Endothelial cell of umbilical vein (primary cell): Measurements from ENCODE around the gene NDUFB10. TPM values are rescaled to one million over a fixed set of nuclear protein-coding genes. Genes with fewer than 3 reads are reported as not detected.

Experiments
- BruUV-seq: library from RNA; stranded (reverse); fragments of 400-500 nt; replicated peaks from 2 replicates; lab custom pipeline; 2021; lab: Mats Ljungman, UMichigan
- CTCF ChIA-PET: fragments of 300-600, 350-600 bp; sonication (Branson Sonifier 250); formaldehyde crosslinking; loops from one replicate; lab custom pipeline; 2021; ENCODE audit warnings: antibody characterized with exemption, inconsistent platforms; lab: Charles Lee
- POLR2A ChIA-PET: fragments of 300-600, 350-600 bp; sonication (Branson Sonifier 250); formaldehyde crosslinking; loops from one replicate; lab custom pipeline; 2021; ENCODE audit warnings: antibody characterized with exemption, inconsistent platforms; lab: Charles Lee
- DNase-seq: peaks from one replicate; pipeline ENCODE4 v3.0.0-alpha.2; 2011; ENCODE audit warnings: low read depth, low spot score
- FAIRE-seq: peaks from 2 replicates; lab custom pipeline; 2011; peaks lifted over from hg19 to GRCh38; lab: Jason Lieb, UNC
- H2AFZ ChIP-seq: 2 replicates; pipeline ENCODE4 v1.6.0; 2012; ENCODE audit warnings: low read depth, low read length, control low read depth, inconsistent platforms
- H3K27ac ChIP-seq: 2 replicates; pipeline ENCODE4 v1.5.1; 2011; ENCODE audit warnings: low read depth, mild to moderate bottlenecking, control low read depth, low read length, moderate library complexity; ENCODE audit not compliant: insufficient read depth
- H3K27me3 ChIP-seq, 2 experiments: 2 replicates each; pipeline versions ENCODE4 v1.6.0 to v1.6.1; 2011; ENCODE audit warnings: low read length in 2 of 2, mixed read lengths in 1 of 2; ENCODE audit not compliant: control insufficient read depth in 2 of 2, insufficient read depth in 2 of 2
- H3K36me3 ChIP-seq, 2 experiments: 2 replicates in 1 of 2; 3 replicates in 1 of 2; pipeline ENCODE4 v1.5.1; 2011; ENCODE audit warnings: low read length in 2 of 2, mild to moderate bottlenecking in 1 of 2, moderate library complexity in 1 of 2; ENCODE audit not compliant: control insufficient read depth in 2 of 2, insufficient read depth in 2 of 2; ENCODE audit errors: extremely low read depth in 1 of 2
- H3K4me1 ChIP-seq: 3 replicates; pipeline ENCODE4 v1.5.1; 2011; ENCODE audit warnings: mild to moderate bottlenecking, low read length; ENCODE audit not compliant: control insufficient read depth, insufficient read depth; ENCODE audit errors: extremely low read depth
- H3K4me2 ChIP-seq: 2 replicates; pipeline ENCODE4 v1.6.1; 2011; ENCODE audit warnings: low read length, control low read depth, mixed read lengths; ENCODE audit not compliant: insufficient read depth
- H3K4me3 ChIP-seq, 3 experiments: fragments of 200-600 bp in 1 of 3; sonication (generic), shearing (Covaris generic) in 1 of 3; replicated peaks in 1 of 3; 2 replicates each; pipeline ENCODE4 v1.5.1; 2011 to 2016; ENCODE audit warnings: control low read depth in 3 of 3, low read length in 3 of 3, mild to moderate bottlenecking in 2 of 3, inconsistent platforms in 1 of 3, low read depth in 1 of 3, moderate library complexity in 1 of 3; ENCODE audit not compliant: insufficient read depth in 1 of 3
- H3K79me2 ChIP-seq: 2 replicates; pipeline ENCODE4 v1.6.0; 2012; ENCODE audit warnings: low read length, inconsistent platforms; ENCODE audit not compliant: control insufficient read depth, insufficient read depth
- H3K9ac ChIP-seq: replicated peaks from 2 replicates; pipeline ENCODE3; 2011; ENCODE audit warnings: low read length, control low read depth; ENCODE audit not compliant: insufficient read depth; ENCODE audit errors: extremely low read depth
- H3K9me1 ChIP-seq: replicated peaks from 3 replicates; pipeline ENCODE4 v1.6.0; 2011; ENCODE audit warnings: mild to moderate bottlenecking, low read length; ENCODE audit not compliant: control insufficient read depth, insufficient read depth; ENCODE audit errors: extremely low read depth
- H3K9me3 ChIP-seq: replicated peaks from 2 replicates; pipeline ENCODE4 v1.5.1; 2012; ENCODE audit warnings: low read length, inconsistent platforms; ENCODE audit not compliant: control insufficient read depth, insufficient read depth
- H4K20me1 ChIP-seq: replicated peaks from 2 replicates; pipeline ENCODE3; 2011; ENCODE audit warnings: mild to moderate bottlenecking, low read length; ENCODE audit not compliant: control insufficient read depth, insufficient read depth; ENCODE audit errors: extremely low read depth
- CTCF ChIP-seq, 2 donors: IDR thresholded peaks; 1 replicate in 1 of 2; 2 replicates in 1 of 2; pipeline ENCODE4 v1.5.1; 2011; ENCODE audit warnings: low read length in 2 of 2, mild to moderate bottlenecking in 2 of 2, moderate library complexity in 2 of 2, control low read depth in 1 of 2, inconsistent platforms in 1 of 2, low read depth in 1 of 2; ENCODE audit not compliant: insufficient read depth in 1 of 2; ENCODE audit errors: extremely low read depth in 1 of 2
- EZH2 ChIP-seq: IDR thresholded peaks from 2 replicates; pipeline ENCODE4 v1.6.1; 2012; ENCODE audit warnings: borderline replicate concordance, low read depth, mild to moderate bottlenecking, moderate library complexity, low read length, inconsistent platforms; ENCODE audit not compliant: severe bottlenecking
- FOS ChIP-seq: IDR thresholded peaks from 2 replicates; pipeline ENCODE4 v1.6.1; 2011; ENCODE audit warnings: mild to moderate bottlenecking, low read length, moderate library complexity, borderline replicate concordance; ENCODE audit not compliant: insufficient read depth
- GATA2 ChIP-seq: IDR thresholded peaks from 2 replicates; pipeline ENCODE4 v1.7.0; 2011; ENCODE audit warnings: low read depth, mild to moderate bottlenecking, moderate library complexity, mixed read lengths, low read length; ENCODE audit not compliant: insufficient read length, insufficient read depth
- JUN ChIP-seq: IDR thresholded peaks from 2 replicates; pipeline ENCODE4 v1.6.1; 2011; ENCODE audit warnings: borderline replicate concordance, low read depth; ENCODE audit not compliant: insufficient read length, insufficient read depth
- MYC ChIP-seq: IDR thresholded peaks from one replicate; pipeline ENCODE4 v1.6.1; 2011; ENCODE audit warnings: mild to moderate bottlenecking, low read depth, low read length
- POLR2A ChIP-seq: IDR thresholded peaks from 2 replicates; pipeline ENCODE4 v1.6.1; 2012; ENCODE audit warnings: low read depth, mild to moderate bottlenecking, control low read depth, low read length
- POLR2AphosphoS5 ChIP-seq: IDR thresholded peaks from 2 replicates; pipeline ENCODE4 v1.6.1; 2012; ENCODE audit warnings: low read depth, mild to moderate bottlenecking, control low read depth, low read length, moderate library complexity; ENCODE audit not compliant: insufficient read depth
- dilution Hi-C: fragments of 300-500 bp; cut with MboI; formaldehyde crosslinking; loops from one replicate; pipeline ENCODE4 v1.15.0; 2019; ENCODE audit warnings: low sequenced_read_pairs; ENCODE audit not compliant: extremely low pct_ligation_motif_present
- intact Hi-C: fragments of 100-400 bp; cut with micrococcal nuclease; formaldehyde crosslinking; loops from one replicate; pipeline ENCODE4 v1.10.0; 2022
- polyA plus RNA-seq, 4 experiments: library from polyadenylated mRNA; depleted of rRNA in 3 of 4; stranded (reverse) in 3 of 4; unstranded in 1 of 4; fragments of >200 nt; gene quantifications; 2 replicates each; pipeline versions ENCODE4 v1.2.1 to v1.2.3, GENCODE V29; 2011 to 2012; ENCODE audit warnings: missing spikeins in 1 of 4
- total RNA-seq: library from RNA; stranded (reverse); gene quantifications from 2 replicates; pipeline ENCODE4 v1.2.3, GENCODE V29; 2021
- TF ChIP-seq, protein P1 (sequence below): IDR thresholded peaks from 2 replicates; pipeline ENCODE4 v1.6.1; 2011; ENCODE audit not compliant: insufficient read depth, insufficient read length

Gene NDUFB10
- total and polyA plus RNA-seq, 2 donors (not counting 3 experiments of a cell fraction or from before 2014, with no cell fraction given): 124 to 167 TPM

GRCh38 chr16:1976216-1976520 is 16.8 kb downstream of the NDUFB10 start:
- no peaks in the 10 kb centered on the region for H3K9me3 ChIP-seq
- no peak overlapping the region for H3K9ac ChIP-seq
- no peaks in the 10 kb centered on the region for H4K20me1 ChIP-seq
- FAIRE-seq (no peak), DNase-seq (no peak)
- no peaks in the 10 kb centered on the region for H3K9me1 ChIP-seq
- H3K27ac ChIP-seq: no peak overlapping the region
- peaks cover 9 to 37% of the 10 kb centered on the region in 2 experiments for H3K36me3 ChIP-seq
- peaks cover 15% of the 10 kb centered on the region for H3K79me2 ChIP-seq
- dilution Hi-C loops: no loop called here
- intact Hi-C loops: no loop called here
- H2AFZ ChIP-seq: no peak overlapping the region
- POLR2A ChIA-PET: no interaction called here
- no peak overlapping the region for H3K4me2 ChIP-seq
- H3K4me1 ChIP-seq: peaks cover 4% of the 10 kb centered on the region
- H3K4me3 ChIP-seq: no peak overlapping the region
- TF ChIP-seq FOS (no peak), GATA2 (no peak), POLR2AphosphoS5 (no peak), MYC (no peak), POLR2A (no peak), CTCF (IDR thresholded peaks at IDR 0.05; ENCODE audit: extremely low read depth in 1 of 2, insufficient read depth in 1 of 2, low read depth in 1 of 2, low read length in 2 of 2) (no peak), JUN (no peak), EZH2 (no peak)
- TF ChIP-seq, protein P1, sequence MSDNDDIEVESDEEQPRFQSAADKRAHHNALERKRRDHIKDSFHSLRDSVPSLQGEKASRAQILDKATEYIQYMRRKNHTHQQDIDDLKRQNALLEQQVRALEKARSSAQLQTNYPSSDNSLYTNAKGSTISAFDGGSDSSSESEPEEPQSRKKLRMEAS: no peak
- CTCF ChIA-PET: no interaction called here
- BruUV-seq: no TSS peak
- peaks cover 19 to 21% of the 10 kb centered on the region in 2 experiments for H3K27me3 ChIP-seq
